HG03039 (cell line): ENCODE data around the gene OR6K3.
"Not testable (repeated sequence)": the region's sequence is repeated elsewhere in the genome, so short reads cannot be mapped to it uniquely, and the experiment has no call there.

Experiments
- ATAC-seq: cut with Tn5 transposase; IDR thresholded peaks from one replicate; pipeline ENCODE4 v1.9.1; 2021; ENCODE audit warnings: mild to moderate bottlenecking, moderate library complexity; ENCODE audit not compliant: unreplicated experiment

Gene OR6K3

GRCh38 chr1:158720620-158721019 is at the start of gene OR6K3:
Gene OR6K3 (minus strand): TSS chr1:158720720. CDS start chr1:158718115, 2,605 bp downstream.
- no peak for ATAC-seq

- no peak for ATAC-seq
Observed at GRCh38 chr1:158754420-158754819, 33.9 kb upstream of the OR6K3 start, which contains the start of gene OR6K6. Gene OR6K6 (plus strand): TSS chr1:158754720. CDS start chr1:158754888, 168 bp downstream.

GRCh38 chr1:158752155-158752712 is 31.7 kb upstream of the OR6K3 start:
- no peak for ATAC-seq

GRCh38 chr1:158735848-158736247 is 15.3 kb upstream of the OR6K3 start:
- ATAC-seq = no peak

- ATAC-seq = no peak
Observed at GRCh38 chr1:158732524-158732923, 12.0 kb upstream of the OR6K3 start.

- no peak for ATAC-seq
Observed at GRCh38 chr1:158731707-158732106, 11.2 kb upstream of the OR6K3 start.

GRCh38 chr1:158730453-158730852 is 9.9 kb upstream of the OR6K3 start:
- ATAC-seq = no peak

- no peak for ATAC-seq
Observed at GRCh38 chr1:158728510-158729225, 8.1 kb upstream of the OR6K3 start.

GRCh38 chr1:158724442-158724841 is 3.9 kb upstream of the OR6K3 start:
- ATAC-seq = no peak

- ATAC-seq = no peak
Observed at GRCh38 chr1:158719664-158720063, 856 bp downstream of the OR6K3 start.

GRCh38 chr1:158717344-158717743 is 3.2 kb downstream of the OR6K3 start:
- no peak for ATAC-seq

- ATAC-seq = no peak
Observed at GRCh38 chr1:158716335-158716734, 4.2 kb downstream of the OR6K3 start.

- no peak for ATAC-seq
Observed at GRCh38 chr1:158714754-158715153, 5.8 kb downstream of the OR6K3 start.

- ATAC-seq = no peak
Observed at GRCh38 chr1:158711098-158711497, 9.4 kb downstream of the OR6K3 start.

GRCh38 chr1:158706096-158706495 is 14.4 kb downstream of the OR6K3 start:
- ATAC-seq = no peak

GRCh38 chr1:158700552-158700951 is 20.0 kb downstream of the OR6K3 start, which contains the start of gene OR6K2:
Gene OR6K2 (minus strand): TSS chr1:158700652. CDS start chr1:158700652, 0 bp downstream.
- no peak for ATAC-seq

GRCh38 chr1:158694596-158694995 is 25.9 kb downstream of the OR6K3 start:
- no peak for ATAC-seq

- no peak for ATAC-seq
Observed at GRCh38 chr1:158692356-158692755, 28.2 kb downstream of the OR6K3 start.

- no peak for ATAC-seq
Observed at GRCh38 chr1:158691907-158692306, 28.6 kb downstream of the OR6K3 start.

GRCh38 chr1:158691149-158691548 is 29.4 kb downstream of the OR6K3 start:
- not testable (repeated sequence) for ATAC-seq

- ATAC-seq = no peak
Observed at GRCh38 chr1:158689875-158690274, 30.6 kb downstream of the OR6K3 start.

- ATAC-seq = no peak
Observed at GRCh38 chr1:158689110-158689509, 31.4 kb downstream of the OR6K3 start.
